ENCODE measurements around the gene MMP15.

The MMP15 gene

GRCh38 chr16:58048494-58049231, 23.1 kb downstream of the MMP15 start:
- Histone ChIP-seq H3K27ac (ENCODE audit: low read length) (no peak overlapping the region), H3K4me3 (ENCODE audit: low read length) (no peak overlapping the region), H3K9ac (ENCODE audit: low read depth, low read length) (no peak overlapping the region), H3K36me3 (ENCODE audit: insufficient read depth, low read depth, low read length) (peaks cover 10% of the 10 kb centered on the region), H3K4me1 (ENCODE audit: insufficient read depth, low read length) (no peaks in the 10 kb centered on the region), H3K27me3 (ENCODE audit: insufficient read depth, low read length) (no peaks in the 10 kb centered on the region), H3K9me3 (ENCODE audit: insufficient read depth, low read depth, low read length) (no peaks in the 10 kb centered on the region)

GRCh38 chr16:58049232-58050185, 24.0 kb downstream of the MMP15 start:
- Histone ChIP-seq H3K4me3 (ENCODE audit: low read length) (no peak overlapping the region), H3K9ac (ENCODE audit: low read depth, low read length) (no peak overlapping the region), H3K27ac (ENCODE audit: low read length) (no peak overlapping the region), H3K4me1 (ENCODE audit: insufficient read depth, low read length) (no peaks in the 10 kb centered on the region), H3K36me3 (ENCODE audit: insufficient read depth, low read depth, low read length) (peaks cover 2% of the 10 kb centered on the region; the same call in 1 of the 2 replicates), H3K9me3 (ENCODE audit: insufficient read depth, low read depth, low read length) (no peaks in the 10 kb centered on the region), H3K27me3 (ENCODE audit: insufficient read depth, low read length) (no peaks in the 10 kb centered on the region)

- Histone ChIP-seq H3K4me3 (ENCODE audit: low read length) (no peak overlapping the region), H3K9me3 (ENCODE audit: insufficient read depth, low read depth, low read length) (no peaks in the 10 kb centered on the region), H3K36me3 (ENCODE audit: insufficient read depth, low read depth, low read length) (no peaks in the 10 kb centered on the region), H3K27me3 (ENCODE audit: insufficient read depth, low read length) (no peaks in the 10 kb centered on the region), H3K27ac (ENCODE audit: low read length) (no peak overlapping the region), H3K4me1 (ENCODE audit: insufficient read depth, low read length) (no peaks in the 10 kb centered on the region), H3K9ac (ENCODE audit: low read depth, low read length) (no peak overlapping the region)
Measured at GRCh38 chr16:58051296-58051695, 25.7 kb downstream of the MMP15 start.

GRCh38 chr16:58051821-58052603, 26.5 kb downstream of the MMP15 start:
- no peak overlapping the region for H3K4me3 ChIP-seq (ENCODE audit: low read length)
- no peaks in the 10 kb centered on the region for H3K4me1 ChIP-seq (ENCODE audit: insufficient read depth, low read length)
- no peaks in the 10 kb centered on the region for H3K27me3 ChIP-seq (ENCODE audit: insufficient read depth, low read length)
- H3K9ac ChIP-seq (ENCODE audit: low read depth, low read length): no peak overlapping the region
- no peaks in the 10 kb centered on the region for H3K9me3 ChIP-seq (ENCODE audit: insufficient read depth, low read depth, low read length)
- H3K27ac ChIP-seq (ENCODE audit: low read length): no peak overlapping the region
- H3K36me3 ChIP-seq (ENCODE audit: insufficient read depth, low read depth, low read length): no peaks in the 10 kb centered on the region

- Histone ChIP-seq H3K27me3 (ENCODE audit: insufficient read depth, low read length) (no peaks in the 10 kb centered on the region), H3K27ac (ENCODE audit: low read length) (no peak overlapping the region), H3K36me3 (ENCODE audit: insufficient read depth, low read depth, low read length) (no peaks in the 10 kb centered on the region), H3K4me3 (ENCODE audit: low read length) (no peak overlapping the region), H3K9me3 (ENCODE audit: insufficient read depth, low read depth, low read length) (no peaks in the 10 kb centered on the region), H3K9ac (ENCODE audit: low read depth, low read length) (no peak overlapping the region), H3K4me1 (ENCODE audit: insufficient read depth, low read length) (no peaks in the 10 kb centered on the region)
Measured at GRCh38 chr16:58053682-58054005, 28.1 kb downstream of the MMP15 start.

- H3K27me3 ChIP-seq (ENCODE audit: insufficient read depth, low read length): no peaks in the 10 kb centered on the region
- H3K36me3 ChIP-seq (ENCODE audit: insufficient read depth, low read depth, low read length): no peaks in the 10 kb centered on the region
Measured at GRCh38 chr16:58054289-58054688, 28.7 kb downstream of the MMP15 start.

GRCh38 chr16:58056580-58056979, 31.0 kb downstream of the MMP15 start:
- no peaks in the 10 kb centered on the region for H3K36me3 ChIP-seq (ENCODE audit: insufficient read depth, low read depth, low read length)
- no peak overlapping the region for H3K9ac ChIP-seq (ENCODE audit: low read depth, low read length)
- no peaks in the 10 kb centered on the region for H3K9me3 ChIP-seq (ENCODE audit: insufficient read depth, low read depth, low read length)
- no peaks in the 10 kb centered on the region for H3K4me1 ChIP-seq (ENCODE audit: insufficient read depth, low read length)
- H3K27me3 ChIP-seq (ENCODE audit: insufficient read depth, low read length): no peaks in the 10 kb centered on the region
- H3K4me3 ChIP-seq (ENCODE audit: low read length): no peak overlapping the region
- H3K27ac ChIP-seq (ENCODE audit: low read length): no peak overlapping the region

More at GRCh38 chr16:58054289-58054688, 28.7 kb downstream of the MMP15 start:
- H3K4me1 ChIP-seq (ENCODE audit: insufficient read depth, low read length): no peaks in the 10 kb centered on the region
- no peaks in the 10 kb centered on the region for H3K9me3 ChIP-seq (ENCODE audit: insufficient read depth, low read depth, low read length)
- no peak overlapping the region for H3K9ac ChIP-seq (ENCODE audit: low read depth, low read length)
- H3K27ac ChIP-seq (ENCODE audit: low read length): no peak overlapping the region
- no peak overlapping the region for H3K4me3 ChIP-seq (ENCODE audit: low read length)

- Histone ChIP-seq H3K4me3 (ENCODE audit: low read length) (no peak overlapping the region), H3K27me3 (ENCODE audit: insufficient read depth, low read length) (no peaks in the 10 kb centered on the region), H3K27ac (ENCODE audit: low read length) (no peak overlapping the region), H3K9ac (ENCODE audit: low read depth, low read length) (no peak overlapping the region), H3K4me1 (ENCODE audit: insufficient read depth, low read length) (no peaks in the 10 kb centered on the region), H3K9me3 (ENCODE audit: insufficient read depth, low read depth, low read length) (no peaks in the 10 kb centered on the region), H3K36me3 (ENCODE audit: insufficient read depth, low read depth, low read length) (no peaks in the 10 kb centered on the region)
Measured at GRCh38 chr16:58057121-58057520, 31.6 kb downstream of the MMP15 start.

GRCh38 chr16:58057784-58058183, 32.2 kb downstream of the MMP15 start:
- Histone ChIP-seq H3K36me3 (ENCODE audit: insufficient read depth, low read depth, low read length) (no peaks in the 10 kb centered on the region), H3K27ac (ENCODE audit: low read length) (no peak overlapping the region), H3K4me3 (ENCODE audit: low read length) (no peak overlapping the region), H3K4me1 (ENCODE audit: insufficient read depth, low read length) (no peaks in the 10 kb centered on the region), H3K9ac (ENCODE audit: low read depth, low read length) (no peak overlapping the region), H3K9me3 (ENCODE audit: insufficient read depth, low read depth, low read length) (no peaks in the 10 kb centered on the region), H3K27me3 (ENCODE audit: insufficient read depth, low read length) (no peaks in the 10 kb centered on the region)

GRCh38 chr16:58062821-58063220, 37.3 kb downstream of the MMP15 start:
- Histone ChIP-seq H3K36me3 (ENCODE audit: insufficient read depth, low read depth, low read length) (no peaks in the 10 kb centered on the region), H3K4me1 (ENCODE audit: insufficient read depth, low read length) (no peaks in the 10 kb centered on the region), H3K27ac (ENCODE audit: low read length) (no peak overlapping the region), H3K4me3 (ENCODE audit: low read length) (no peak overlapping the region), H3K9me3 (ENCODE audit: insufficient read depth, low read depth, low read length) (no peaks in the 10 kb centered on the region), H3K9ac (ENCODE audit: low read depth, low read length) (no peak overlapping the region), H3K27me3 (ENCODE audit: insufficient read depth, low read length) (no peaks in the 10 kb centered on the region)

GRCh38 chr16:58063377-58064076, 38.0 kb downstream of the MMP15 start:
- H3K9ac ChIP-seq (ENCODE audit: low read depth, low read length): no peak overlapping the region
- no peak overlapping the region for H3K27ac ChIP-seq (ENCODE audit: low read length)
- no peak overlapping the region for H3K4me3 ChIP-seq (ENCODE audit: low read length)
- no peaks in the 10 kb centered on the region for H3K27me3 ChIP-seq (ENCODE audit: insufficient read depth, low read length)
- H3K36me3 ChIP-seq (ENCODE audit: insufficient read depth, low read depth, low read length): no peaks in the 10 kb centered on the region
- H3K4me1 ChIP-seq (ENCODE audit: insufficient read depth, low read length): no peaks in the 10 kb centered on the region
- no peaks in the 10 kb centered on the region for H3K9me3 ChIP-seq (ENCODE audit: insufficient read depth, low read depth, low read length)
